T-helper 1 cell treated with Interleukin-12 subunit alpha and Interleukin-12 subunit beta and Interleukin-4 antibody, amounts not matched to agents 30 μg/mL and 1 μg/mL, for 36 hours (primary cell): ENCODE measurements around the gene ACSF2.

Experiments
- H3K27ac Mint-ChIP-seq: one replicate; pipeline ENCODE4 v1.8.0; 2021; ENCODE audit warnings: mild to moderate bottlenecking, mixed read lengths
- H3K27me3 Mint-ChIP-seq: one replicate; pipeline ENCODE4 v1.8.0; 2021; ENCODE audit warnings: low read depth, mixed read lengths
- H3K36me3 Mint-ChIP-seq: one replicate; pipeline ENCODE4 v1.8.0; 2021; ENCODE audit warnings: low read depth, mixed read lengths
- H3K4me1 Mint-ChIP-seq: one replicate; pipeline ENCODE4 v1.8.0; 2021; ENCODE audit warnings: low read depth, mixed read lengths
- H3K4me3 Mint-ChIP-seq: one replicate; pipeline ENCODE4 v1.8.0; 2021; ENCODE audit warnings: mild to moderate bottlenecking, moderate library complexity, mixed read lengths
- H3K9me3 Mint-ChIP-seq: one replicate; pipeline ENCODE4 v1.8.0; 2021; ENCODE audit warnings: mixed read lengths

ACSF2 gene

GRCh38 chr17:50480142-50480764 lies 54.2 kb downstream of the ACSF2 start:
- peak overlapping the region; percentile 79 for H3K4me3 Mint-ChIP-seq
- H3K4me1 Mint-ChIP-seq = peaks cover 22% of the 10 kb centered on the region
- no peak overlapping the region for H3K27ac Mint-ChIP-seq
- H3K9me3 Mint-ChIP-seq = no peaks in the 10 kb centered on the region
- peaks cover 6% of the 10 kb centered on the region for H3K27me3 Mint-ChIP-seq
- H3K36me3 Mint-ChIP-seq = peaks cover 11% of the 10 kb centered on the region

- no peak overlapping the region for H3K27ac Mint-ChIP-seq
These were observed 55.0 kb downstream of the ACSF2 start for GRCh38 chr17:50480854-50481490.

GRCh38 chr17:50481648-50482047 lies 55.6 kb downstream of the ACSF2 start:
- H3K27me3 Mint-ChIP-seq = no peaks in the 10 kb centered on the region
- peaks cover 22% of the 10 kb centered on the region for H3K4me1 Mint-ChIP-seq
- peaks cover 18% of the 10 kb centered on the region for H3K36me3 Mint-ChIP-seq
- H3K27ac Mint-ChIP-seq = no peak overlapping the region
- no peak overlapping the region for H3K4me3 Mint-ChIP-seq
- H3K9me3 Mint-ChIP-seq = no peaks in the 10 kb centered on the region

More at GRCh38 chr17:50480854-50481490, 55.0 kb downstream of the ACSF2 start:
- no peaks in the 10 kb centered on the region for H3K9me3 Mint-ChIP-seq
- H3K36me3 Mint-ChIP-seq = peaks cover 17% of the 10 kb centered on the region
- peaks cover 4% of the 10 kb centered on the region for H3K27me3 Mint-ChIP-seq
- H3K4me3 Mint-ChIP-seq = no peak overlapping the region
- peaks cover 22% of the 10 kb centered on the region for H3K4me1 Mint-ChIP-seq

- Mint-ChIP-seq H3K36me3 (peaks cover 18% of the 10 kb centered on the region), H3K27me3 (no peaks in the 10 kb centered on the region), H3K27ac (no peak overlapping the region), H3K4me1 (peaks cover 22% of the 10 kb centered on the region), H3K4me3 (no peak overlapping the region), H3K9me3 (no peaks in the 10 kb centered on the region)
These were observed 56.1 kb downstream of the ACSF2 start for GRCh38 chr17:50482110-50482509.

GRCh38 chr17:50482516-50482915 lies 56.5 kb downstream of the ACSF2 start:
- no peaks in the 10 kb centered on the region for H3K9me3 Mint-ChIP-seq
- H3K36me3 Mint-ChIP-seq = peaks cover 18% of the 10 kb centered on the region
- peaks cover 22% of the 10 kb centered on the region for H3K4me1 Mint-ChIP-seq
- H3K27me3 Mint-ChIP-seq = no peaks in the 10 kb centered on the region
- H3K27ac Mint-ChIP-seq = peak overlapping the region; percentile 55
- no peak overlapping the region for H3K4me3 Mint-ChIP-seq

GRCh38 chr17:50483266-50483665 lies 57.2 kb downstream of the ACSF2 start:
- Mint-ChIP-seq H3K4me1 (peaks cover 19% of the 10 kb centered on the region), H3K4me3 (no peak overlapping the region), H3K36me3 (peaks cover 18% of the 10 kb centered on the region), H3K27me3 (no peaks in the 10 kb centered on the region), H3K27ac (no peak overlapping the region), H3K9me3 (no peaks in the 10 kb centered on the region)

- peaks cover 14% of the 10 kb centered on the region for H3K4me1 Mint-ChIP-seq
- H3K4me3 Mint-ChIP-seq = no peak overlapping the region
- no peaks in the 10 kb centered on the region for H3K27me3 Mint-ChIP-seq
- H3K27ac Mint-ChIP-seq = no peak overlapping the region
- peaks cover 18% of the 10 kb centered on the region for H3K36me3 Mint-ChIP-seq
- no peaks in the 10 kb centered on the region for H3K9me3 Mint-ChIP-seq
These were observed 58.6 kb downstream of the ACSF2 start for GRCh38 chr17:50484386-50485155.

GRCh38 chr17:50487213-50488096 lies 61.4 kb downstream of the ACSF2 start:
- Mint-ChIP-seq H3K36me3 (peaks cover 18% of the 10 kb centered on the region), H3K9me3 (no peaks in the 10 kb centered on the region), H3K4me1 (peaks cover 5% of the 10 kb centered on the region), H3K27me3 (no peaks in the 10 kb centered on the region), H3K27ac (no peak overlapping the region), H3K4me3 (no peak overlapping the region)

GRCh38 chr17:50488880-50489279 lies 62.9 kb downstream of the ACSF2 start:
- H3K36me3 Mint-ChIP-seq = peaks cover 13% of the 10 kb centered on the region
- H3K4me1 Mint-ChIP-seq = no peaks in the 10 kb centered on the region
- peaks cover 2% of the 10 kb centered on the region for H3K27me3 Mint-ChIP-seq
- H3K9me3 Mint-ChIP-seq = no peaks in the 10 kb centered on the region
- H3K27ac Mint-ChIP-seq = no peak overlapping the region
- H3K4me3 Mint-ChIP-seq = no peak overlapping the region

GRCh38 chr17:50491505-50491904 lies 65.5 kb downstream of the ACSF2 start:
- no peaks in the 10 kb centered on the region for H3K4me1 Mint-ChIP-seq
- H3K27me3 Mint-ChIP-seq = peaks cover 4% of the 10 kb centered on the region
- H3K36me3 Mint-ChIP-seq = no peaks in the 10 kb centered on the region
- H3K27ac Mint-ChIP-seq = no peak overlapping the region
- no peaks in the 10 kb centered on the region for H3K9me3 Mint-ChIP-seq
- no peak overlapping the region for H3K4me3 Mint-ChIP-seq

- Mint-ChIP-seq H3K4me1 (no peaks in the 10 kb centered on the region), H3K9me3 (no peaks in the 10 kb centered on the region), H3K27me3 (peaks cover 4% of the 10 kb centered on the region), H3K4me3 (no peak overlapping the region), H3K36me3 (no peaks in the 10 kb centered on the region), H3K27ac (no peak overlapping the region)
These were observed 66.2 kb downstream of the ACSF2 start for GRCh38 chr17:50492214-50492613.

- no peaks in the 10 kb centered on the region for H3K4me1 Mint-ChIP-seq
- no peaks in the 10 kb centered on the region for H3K36me3 Mint-ChIP-seq
- no peak overlapping the region for H3K27ac Mint-ChIP-seq
- peaks cover 4% of the 10 kb centered on the region for H3K27me3 Mint-ChIP-seq
- H3K4me3 Mint-ChIP-seq = no peak overlapping the region
- no peaks in the 10 kb centered on the region for H3K9me3 Mint-ChIP-seq
These were observed 67.7 kb downstream of the ACSF2 start for GRCh38 chr17:50493744-50494143.

- Mint-ChIP-seq H3K36me3 (no peaks in the 10 kb centered on the region), H3K27ac (no peak overlapping the region), H3K27me3 (peaks cover 4% of the 10 kb centered on the region), H3K4me1 (no peaks in the 10 kb centered on the region), H3K4me3 (no peak overlapping the region), H3K9me3 (no peaks in the 10 kb centered on the region)
These were observed 69.3 kb downstream of the ACSF2 start for GRCh38 chr17:50495217-50495823.

- Mint-ChIP-seq H3K27ac (no peak overlapping the region), H3K4me1 (no peaks in the 10 kb centered on the region), H3K27me3 (peaks cover 4% of the 10 kb centered on the region), H3K4me3 (no peak overlapping the region), H3K36me3 (no peaks in the 10 kb centered on the region), H3K9me3 (no peaks in the 10 kb centered on the region)
These were observed 69.9 kb downstream of the ACSF2 start for GRCh38 chr17:50495918-50496317.
